H1 (cell line): Measurements from ENCODE around the gene ZNF346.

Experiments used
- CHD1 ChIP-seq: IDR thresholded peaks from 2 replicates; pipeline ENCODE4 v1.6.1; 2012; ENCODE audit warnings: low read depth, low read length, improper control_type of control experiment
- CREB1 ChIP-seq: IDR thresholded peaks from 2 replicates; pipeline ENCODE4 v1.6.1; 2012; ENCODE audit warnings: inconsistent platforms
- EZH2 ChIP-seq: fragments of 200-600 bp; sonication (generic); IDR thresholded peaks from 2 replicates; pipeline ENCODE4 v1.7.1; 2012; ENCODE audit warnings: low read depth, mild to moderate bottlenecking, moderate library complexity, low read length, inconsistent platforms; ENCODE audit not compliant: severe bottlenecking
- GABPA ChIP-seq: IDR thresholded peaks from 2 replicates; pipeline ENCODE4 v1.6.1; 2011; ENCODE audit warnings: mild to moderate bottlenecking, low read length, moderate library complexity, borderline replicate concordance; ENCODE audit not compliant: insufficient read depth
- HDAC2 ChIP-seq, 2 experiments: fragments of 300-600 bp in 1 of 2; sonication (generic) in 1 of 2; IDR thresholded peaks; 2 replicates each; pipeline ENCODE4 v1.6.1; 2011 to 2012; ENCODE audit warnings: low read depth in 2 of 2, low read length in 2 of 2, mild to moderate bottlenecking in 2 of 2, moderate library complexity in 2 of 2, borderline replicate concordance in 1 of 2, inconsistent platforms in 1 of 2
- NANOG ChIP-seq: IDR thresholded peaks from 2 replicates; pipeline ENCODE4 v1.6.1; 2011; ENCODE audit warnings: low read length, low read depth, mild to moderate bottlenecking, inconsistent platforms; ENCODE audit not compliant: insufficient read depth, poor library complexity, severe bottlenecking
- POLR2A ChIP-seq, 2 experiments: IDR thresholded peaks; 1 replicate in 1 of 2; 2 replicates in 1 of 2; pipeline ENCODE4 v1.6.1; 2011; ENCODE audit warnings: low read depth in 2 of 2, low read length in 2 of 2, mild to moderate bottlenecking in 2 of 2; ENCODE audit errors: control extremely low read depth in 1 of 2
- POLR2AphosphoS5 ChIP-seq: IDR thresholded peaks from 2 replicates; pipeline ENCODE4 v1.6.1; 2011; ENCODE audit warnings: low read depth, low read length
- TBP ChIP-seq: IDR thresholded peaks from 2 replicates; pipeline ENCODE4 v1.6.1; 2011; ENCODE audit warnings: low read depth, low read length, improper control_type of control experiment
- TEAD4 ChIP-seq: IDR thresholded peaks from 2 replicates; pipeline ENCODE4 v1.6.1; 2012; ENCODE audit warnings: low read depth, low read length, inconsistent platforms, mixed read lengths
- TF ChIP-seq, protein P1 (sequence below), 3 experiments: IDR thresholded peaks; 1 replicate in 2 of 3; 2 replicates in 1 of 3; pipeline versions ENCODE4 v1.5.1 to v1.6.1; 2011; ENCODE audit warnings: low read length in 3 of 3, mild to moderate bottlenecking in 3 of 3, inconsistent platforms in 2 of 3, low read depth in 1 of 3, moderate library complexity in 1 of 3; ENCODE audit not compliant: insufficient read depth in 1 of 3; ENCODE audit errors: control extremely low read depth in 1 of 3

DNA sequence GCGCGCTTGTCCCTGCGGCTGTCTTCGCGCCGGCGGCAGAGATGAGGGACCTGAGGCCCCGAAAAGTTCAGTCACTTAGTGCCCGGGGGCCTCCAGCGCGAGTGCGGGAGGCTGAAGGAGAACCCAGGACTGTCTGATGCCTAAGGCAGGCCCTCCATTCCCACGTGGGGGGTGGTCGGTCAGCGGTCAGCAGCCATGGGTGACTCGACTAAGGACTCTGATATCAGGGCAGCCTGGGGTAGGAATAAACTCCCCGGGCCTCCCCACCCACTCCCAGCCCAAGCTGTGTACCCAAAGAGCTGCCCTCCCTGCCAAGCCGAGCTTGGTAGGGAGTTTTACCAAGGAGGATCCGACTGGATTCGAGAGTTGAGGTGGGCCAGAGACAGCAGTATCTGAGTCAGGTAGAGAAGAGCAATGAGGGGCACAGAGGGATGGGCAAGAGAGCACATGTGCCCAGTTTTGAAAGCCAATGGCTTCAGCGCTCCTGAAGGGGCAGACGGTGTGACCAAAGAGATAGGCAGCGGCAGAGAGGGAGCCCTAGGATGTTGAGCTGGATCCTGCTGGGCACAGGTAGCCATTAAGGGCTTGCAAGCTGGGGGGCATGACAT is 65.0 kb downstream of the ZNF346 start:
- no peak for TF ChIP-seq TEAD4
- no peak for TF ChIP-seq CREB1
- TF ChIP-seq CHD1: no peak
- TF ChIP-seq, protein P1, sequence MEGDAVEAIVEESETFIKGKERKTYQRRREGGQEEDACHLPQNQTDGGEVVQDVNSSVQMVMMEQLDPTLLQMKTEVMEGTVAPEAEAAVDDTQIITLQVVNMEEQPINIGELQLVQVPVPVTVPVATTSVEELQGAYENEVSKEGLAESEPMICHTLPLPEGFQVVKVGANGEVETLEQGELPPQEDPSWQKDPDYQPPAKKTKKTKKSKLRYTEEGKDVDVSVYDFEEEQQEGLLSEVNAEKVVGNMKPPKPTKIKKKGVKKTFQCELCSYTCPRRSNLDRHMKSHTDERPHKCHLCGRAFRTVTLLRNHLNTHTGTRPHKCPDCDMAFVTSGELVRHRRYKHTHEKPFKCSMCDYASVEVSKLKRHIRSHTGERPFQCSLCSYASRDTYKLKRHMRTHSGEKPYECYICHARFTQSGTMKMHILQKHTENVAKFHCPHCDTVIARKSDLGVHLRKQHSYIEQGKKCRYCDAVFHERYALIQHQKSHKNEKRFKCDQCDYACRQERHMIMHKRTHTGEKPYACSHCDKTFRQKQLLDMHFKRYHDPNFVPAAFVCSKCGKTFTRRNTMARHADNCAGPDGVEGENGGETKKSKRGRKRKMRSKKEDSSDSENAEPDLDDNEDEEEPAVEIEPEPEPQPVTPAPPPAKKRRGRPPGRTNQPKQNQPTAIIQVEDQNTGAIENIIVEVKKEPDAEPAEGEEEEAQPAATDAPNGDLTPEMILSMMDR (IDR thresholded peaks at IDR 0.05; ENCODE audit: control extremely low read depth in 1 of 3, insufficient read depth in 1 of 3, low read depth in 1 of 3, low read length in 3 of 3): no peak
- TF ChIP-seq POLR2AphosphoS5: no peak
- TF ChIP-seq POLR2A (IDR thresholded peaks at IDR 0.05; ENCODE audit: control extremely low read depth in 1 of 2, low read depth in 2 of 2, low read length in 2 of 2): no peak
- TF ChIP-seq NANOG: no peak
- TF ChIP-seq TBP: no peak
- TF ChIP-seq EZH2: no peak
- no peak for TF ChIP-seq HDAC2 (IDR thresholded peaks at IDR 0.05; ENCODE audit: borderline replicate concordance in 1 of 2, low read depth in 2 of 2, low read length in 2 of 2)
- no peak for TF ChIP-seq GABPA
